ENCODE results near the gene LOXL4.

Gene LOXL4

GRCh38 chr10:98295401-98295811 lies 27.4 kb upstream of the LOXL4 start:
- no peak for DNase-seq (ENCODE audit: low read depth)

- DNase-seq (ENCODE audit: low read depth), result no peak
Measured at GRCh38 chr10:98294270-98294627, 26.3 kb upstream of the LOXL4 start.

GRCh38 chr10:98293550-98294269 lies 25.7 kb upstream of the LOXL4 start:
- no peak for DNase-seq (ENCODE audit: low read depth)

GRCh38 chr10:98292971-98293370 lies 25.0 kb upstream of the LOXL4 start:
- DNase-seq (ENCODE audit: low read depth), result no peak

- DNase-seq (ENCODE audit: low read depth), result no peak
Measured at GRCh38 chr10:98289802-98290209, 21.8 kb upstream of the LOXL4 start.

- DNase-seq (ENCODE audit: low read depth), result no peak
Measured at GRCh38 chr10:98287321-98287720, 19.3 kb upstream of the LOXL4 start.

DNA sequence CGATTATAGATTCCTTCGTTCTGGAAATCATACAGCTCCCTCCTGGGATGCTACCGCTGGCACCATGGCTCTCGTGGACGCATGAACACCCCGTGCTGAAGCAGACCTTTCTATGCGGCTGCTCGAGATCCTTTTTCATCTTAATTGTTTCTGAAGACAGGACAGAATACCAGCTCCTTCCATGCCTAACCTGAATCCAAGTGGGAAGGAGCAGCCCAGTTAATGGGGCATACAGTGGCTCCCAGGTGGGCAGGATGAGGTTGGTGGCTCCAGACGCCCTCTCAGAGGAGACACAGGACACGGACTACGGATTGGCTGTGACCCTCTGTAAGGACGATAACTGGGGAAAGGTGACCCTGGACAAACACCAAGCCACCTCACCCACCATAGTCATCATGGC lies 18.4 kb upstream of the LOXL4 start:
- DNase-seq (ENCODE audit: low read depth), result no peak

- DNase-seq (ENCODE audit: low read depth), result no peak
Measured at GRCh38 chr10:98285416-98285815, 17.4 kb upstream of the LOXL4 start.

GRCh38 chr10:98276311-98276710 lies 8.3 kb upstream of the LOXL4 start:
- no peak for DNase-seq (ENCODE audit: low read depth)

GRCh38 chr10:98274562-98274961 lies 6.6 kb upstream of the LOXL4 start:
- DNase-seq (ENCODE audit: low read depth), result no peak

DNA sequence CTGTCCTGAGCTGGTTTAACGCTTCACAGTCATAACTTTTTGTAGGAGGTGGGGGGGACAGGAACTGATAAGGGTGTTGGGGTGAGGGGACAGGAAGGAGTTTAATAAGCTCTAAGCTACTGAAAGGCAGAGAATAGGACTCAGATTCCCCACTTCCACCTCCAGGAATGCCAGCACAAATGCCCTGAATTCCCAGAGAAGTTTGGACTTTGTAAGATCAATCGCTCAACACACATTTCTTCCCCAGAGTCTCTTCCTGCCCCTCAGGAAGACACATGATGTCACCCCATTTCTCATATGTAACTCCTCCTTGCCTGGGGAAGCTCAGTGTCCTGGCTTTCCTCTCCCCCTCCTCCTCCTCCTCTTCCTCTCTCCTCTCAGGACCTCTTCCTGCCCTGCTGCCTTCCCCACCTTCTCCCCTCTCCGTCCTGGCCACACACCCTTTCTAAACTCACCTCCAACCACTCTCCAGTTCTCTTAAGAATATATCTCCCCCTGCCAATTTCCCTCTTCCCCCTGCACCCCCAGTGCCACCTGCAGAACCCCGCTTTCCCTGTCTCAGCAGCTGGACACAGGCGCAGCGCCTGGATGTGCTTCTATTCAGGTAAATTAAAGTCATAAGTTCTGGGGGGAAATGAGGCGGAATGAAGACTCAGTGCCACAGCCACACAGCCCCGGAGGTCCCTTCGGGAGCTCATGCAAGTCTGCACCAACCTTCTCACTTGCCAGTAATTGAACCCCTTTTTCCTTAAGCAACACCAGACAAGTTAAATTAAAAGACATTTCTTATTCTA lies 5.3 kb upstream of the LOXL4 start:
- no peak for DNase-seq (ENCODE audit: low read depth)

DNA sequence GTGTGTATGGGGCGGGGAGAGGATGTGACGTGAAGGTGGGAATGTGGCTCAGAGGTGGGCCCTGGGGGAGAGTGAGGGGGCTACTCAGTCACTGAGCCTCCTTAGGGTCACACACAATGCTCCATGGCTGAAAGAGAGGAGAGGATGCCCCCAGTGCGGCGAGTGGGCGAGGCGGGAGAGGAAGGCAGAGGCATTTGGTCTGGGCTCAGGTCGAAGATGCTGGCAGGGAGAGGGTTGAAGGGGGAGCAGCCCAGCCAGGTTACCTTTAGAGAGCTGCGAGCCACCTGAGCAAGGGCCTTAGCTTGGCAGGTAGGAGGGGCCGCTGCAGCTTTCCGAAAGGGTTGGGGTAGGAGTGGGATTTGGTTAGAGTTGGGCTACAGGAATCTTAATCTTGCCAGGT lies 4.7 kb upstream of the LOXL4 start:
- no peak for DNase-seq (ENCODE audit: low read depth)

- no peak for DNase-seq (ENCODE audit: low read depth)
Measured at GRCh38 chr10:98272245-98272644, 4.3 kb upstream of the LOXL4 start.

GRCh38 chr10:98270786-98271185 lies 2.8 kb upstream of the LOXL4 start:
- no peak for DNase-seq (ENCODE audit: low read depth)

GRCh38 chr10:98270073-98270740 lies 2.2 kb upstream of the LOXL4 start:
- DNase-seq (ENCODE audit: low read depth), result no peak

GRCh38 chr10:98269435-98269912 lies 1.5 kb upstream of the LOXL4 start:
- peak; percentile 63 for DNase-seq (ENCODE audit: low read depth)

DNA sequence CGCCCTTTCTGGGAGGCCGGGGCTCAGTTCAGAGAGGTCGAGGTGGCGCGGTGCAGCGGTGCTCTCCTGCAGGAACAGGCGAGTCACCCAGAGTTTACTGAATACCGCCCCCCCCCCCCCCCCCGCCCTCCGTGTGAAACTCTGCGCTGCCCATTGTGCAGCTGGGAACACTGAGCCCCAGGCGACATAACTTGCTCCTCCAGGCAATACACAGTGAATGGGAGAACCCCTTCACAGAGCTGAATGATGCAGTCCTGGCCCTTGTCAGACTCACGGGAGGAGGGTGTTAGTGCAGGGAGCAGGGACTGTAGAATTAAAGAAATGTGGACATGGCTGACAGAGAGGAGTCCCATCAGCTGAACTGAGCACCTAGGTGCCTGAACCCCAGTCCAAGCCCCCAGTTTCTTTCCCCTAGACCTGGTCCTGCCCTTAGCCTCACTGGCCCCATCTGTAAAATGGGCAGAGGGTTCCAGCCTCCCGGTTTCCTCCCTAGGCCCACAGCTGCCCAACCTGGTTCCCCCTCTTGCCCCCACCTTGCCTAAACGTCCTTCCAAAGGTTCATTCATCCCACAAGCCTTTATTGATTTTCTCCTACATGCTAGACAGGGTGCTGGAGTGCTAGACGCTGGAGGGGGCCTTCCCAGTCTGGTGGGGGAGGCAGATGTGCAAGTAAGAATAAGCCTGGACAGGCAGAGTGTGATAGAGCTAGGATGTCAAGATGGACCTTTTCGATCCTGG lies 869 bp upstream of the LOXL4 start:
- DNase-seq (ENCODE audit: low read depth), result no peak

DNA sequence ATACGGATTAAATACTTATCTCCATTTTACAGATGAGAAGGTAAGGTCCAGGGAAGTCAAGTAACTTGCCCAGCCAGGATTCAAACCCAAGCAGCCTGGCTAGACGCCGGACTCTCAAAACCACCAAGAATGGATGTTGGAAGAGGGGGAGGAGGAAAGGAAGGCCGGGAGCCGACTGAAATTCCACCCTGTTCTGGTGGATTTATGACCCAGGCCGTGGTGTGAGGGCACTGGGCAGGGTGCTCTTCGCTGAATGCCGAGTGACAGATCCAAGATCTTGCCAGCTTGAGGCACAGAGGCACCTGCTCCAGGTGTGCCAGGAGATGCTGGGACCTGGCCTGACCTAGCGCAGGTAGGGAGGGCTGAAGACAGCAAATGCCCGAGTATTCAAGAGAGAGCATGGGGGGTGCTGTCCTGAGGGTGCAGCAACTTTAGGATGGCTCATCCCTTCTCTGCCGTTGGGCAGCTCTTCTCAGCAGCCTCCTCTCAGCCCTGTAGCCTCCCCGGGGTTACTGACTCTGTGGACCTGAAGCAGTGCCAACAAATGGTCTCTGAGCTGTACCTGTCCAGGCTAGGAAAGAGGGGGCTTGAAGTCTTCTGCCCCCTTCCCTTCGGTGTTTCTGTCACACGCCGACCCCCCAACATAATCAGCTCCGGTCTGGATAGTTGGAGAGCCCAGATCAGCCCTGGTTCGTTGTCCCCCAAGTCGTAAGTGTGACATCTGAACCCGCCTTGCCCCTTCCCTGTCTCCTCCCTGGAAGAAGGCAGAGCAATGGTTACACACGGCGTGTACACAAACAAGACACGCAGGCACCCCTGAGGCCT lies 713 bp downstream of the LOXL4 start:
- no peak for DNase-seq (ENCODE audit: low read depth)

DNA sequence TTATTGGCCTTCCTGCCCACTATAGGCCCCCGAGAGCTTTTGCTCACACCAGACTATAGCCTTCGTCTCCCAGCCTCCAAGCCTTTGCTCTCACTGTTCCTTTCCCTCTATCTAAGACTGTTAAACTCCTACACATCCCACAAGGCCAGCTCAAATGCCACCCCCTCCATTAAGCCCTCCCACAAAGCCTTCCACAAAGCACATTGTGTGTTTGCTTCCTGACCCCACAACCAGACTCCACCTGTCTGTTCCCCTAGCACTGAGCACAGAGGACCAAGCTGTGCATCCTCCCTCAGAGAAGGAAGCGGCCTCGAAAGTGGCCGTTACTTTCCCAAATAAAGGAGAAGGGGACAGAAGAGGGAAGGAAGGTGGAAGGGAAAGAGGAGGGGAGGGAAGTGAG lies 1.3 kb downstream of the LOXL4 start:
- DNase-seq (ENCODE audit: low read depth), result no peak

DNA sequence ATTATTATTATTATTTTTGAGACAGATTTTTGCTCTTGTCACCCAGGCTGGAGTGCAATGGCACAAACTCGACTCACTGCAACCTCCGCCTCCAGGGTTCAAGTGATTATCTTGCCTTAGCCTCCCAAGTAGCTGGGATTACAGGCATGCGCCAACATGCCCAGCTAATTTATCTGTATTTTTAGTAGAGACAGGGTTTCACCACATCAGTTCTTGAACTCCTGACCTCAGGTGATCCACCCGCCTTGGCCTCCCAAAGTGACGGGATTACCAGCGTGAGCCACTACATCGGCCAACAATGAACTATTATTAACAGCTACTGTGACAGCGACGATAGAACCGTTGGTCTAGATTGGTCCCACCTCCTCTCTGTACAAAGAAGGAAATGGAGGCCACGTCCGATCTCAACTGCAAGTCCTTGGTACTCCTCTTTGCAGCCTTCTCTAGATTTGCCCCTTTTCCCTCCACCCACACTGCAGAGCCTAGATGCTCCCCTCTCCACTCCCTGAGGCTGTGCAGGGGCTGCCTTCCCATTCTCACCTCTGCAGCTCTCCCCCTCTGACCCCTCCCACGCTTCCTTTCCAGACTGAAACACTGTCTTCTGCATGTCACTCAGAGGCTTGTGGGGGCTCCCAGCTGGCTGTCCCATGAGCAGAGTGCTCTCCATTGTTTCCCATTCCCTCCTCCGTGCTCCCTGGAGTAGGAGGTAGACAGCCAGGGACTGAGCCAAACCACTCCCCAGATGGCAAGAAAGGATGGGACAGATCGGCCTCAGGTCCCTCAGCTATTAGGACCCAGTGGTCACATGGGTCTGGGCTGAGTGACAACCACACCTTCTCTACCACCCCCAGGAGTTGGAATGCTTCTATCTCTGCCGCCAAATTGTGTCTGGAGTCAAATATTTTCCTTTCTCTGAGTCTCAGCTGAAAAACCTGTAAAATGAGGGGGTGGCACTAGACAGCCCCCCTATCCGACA lies 2.3 kb downstream of the LOXL4 start:
- DNase-seq (ENCODE audit: low read depth), result no peak
